Tibial nerve (tissue), 4 donors: ENCODE results near the gene NFATC1. TPM values are rescaled to one million over a fixed set of nuclear protein-coding genes. Genes with fewer than 3 reads are reported as not detected.

Source experiments
- DNase-seq, 2 donors: peaks; one replicate each; pipeline ENCODE4 v3.0.0-alpha.2; 2019; ENCODE audit warnings: low spot score in 2 of 2
- H3K27ac ChIP-seq, 4 donors: fragments of 200-600 bp; sonication (generic) in 3 of 4; one replicate each; pipeline ENCODE4 v1.5.1; 2017 to 2019; ENCODE audit warnings: mild to moderate bottlenecking in 1 of 4
- H3K27me3 ChIP-seq, 2 donors: fragments of 200-600 bp; sonication (generic) in 1 of 2; one replicate each; pipeline versions ENCODE4 v1.5.1 to v1.6.0; 2017 to 2019
- H3K36me3 ChIP-seq, 3 donors: fragments of 200-600 bp; sonication (generic); one replicate each; pipeline ENCODE4 v1.5.1; 2018 to 2019
- H3K4me1 ChIP-seq, 4 donors: fragments of 200-600 bp; sonication (generic) in 3 of 4; one replicate each; pipeline ENCODE4 v1.5.1; 2017 to 2019
- H3K4me3 ChIP-seq, 4 donors: fragments of 200-600 bp; sonication (generic) in 3 of 4; one replicate each; pipeline ENCODE4 v1.5.1; 2017 to 2019; ENCODE audit warnings: mild to moderate bottlenecking in 1 of 4, moderate library complexity in 1 of 4
- H3K9me3 ChIP-seq, 4 donors: fragments of 200-600 bp; sonication (generic) in 3 of 4; one replicate each; pipeline ENCODE4 v1.5.1; 2017 to 2019
- EP300 ChIP-seq, 2 donors: sonication (generic); formaldehyde crosslinking; IDR thresholded peaks; one replicate each; pipeline ENCODE4 v1.6.1; 2017; ENCODE audit warnings: antibody characterized with exemption in 2 of 2, mild to moderate bottlenecking in 1 of 2
- POLR2A ChIP-seq, 2 donors: fragments of 450-650 bp; IDR thresholded peaks; one replicate each; pipeline ENCODE4 v1.6.1; 2017; ENCODE audit warnings: antibody characterized with exemption in 2 of 2, mild to moderate bottlenecking in 2 of 2, moderate library complexity in 2 of 2
- WGBS, 2 donors: methylation state at CpG; one replicate each; pipeline ENCODE4 v1.1.5; 2018; 5-methylcytosine and 5-hydroxymethylcytosine counted together
- total RNA-seq, 4 donors: library from RNA; depleted of rRNA; stranded (reverse); fragments of >200 nt; gene quantifications; one replicate each; pipeline ENCODE4 v1.1.0, GENCODE V29; 2016
- TF ChIP-seq, protein P1 (sequence below), 5 experiments: fragments of 200-600 bp in 3 of 5; fragments of 450-650 bp in 2 of 5; sonication (generic) in 3 of 5; IDR thresholded peaks; one replicate each; pipeline ENCODE4 v1.5.1; 2016 to 2019; ENCODE audit warnings: antibody characterized with exemption in 5 of 5, mild to moderate bottlenecking in 3 of 5, moderate library complexity in 2 of 5

NFATC1 gene
- total RNA-seq, 4 donors from 2014 or later, result 33.7 to 48.6 (median 37.8) TPM

GRCh38 chr18:79410171-79410641 is 14.5 kb downstream of the NFATC1 start:
- DNase-seq, result no peak
- no peaks in the 10 kb centered on the region for H3K9me3 ChIP-seq
- H3K4me1 ChIP-seq, result peaks cover 0 to 40% (median 3%) of the 10 kb centered on the region in 4 donors
- H3K4me3 ChIP-seq, result no peak overlapping the region
- TF ChIP-seq POLR2A (IDR thresholded peaks at IDR 0.05) (no peak), EP300 (IDR thresholded peaks at IDR 0.05) (no peak)
- TF ChIP-seq, protein P1, sequence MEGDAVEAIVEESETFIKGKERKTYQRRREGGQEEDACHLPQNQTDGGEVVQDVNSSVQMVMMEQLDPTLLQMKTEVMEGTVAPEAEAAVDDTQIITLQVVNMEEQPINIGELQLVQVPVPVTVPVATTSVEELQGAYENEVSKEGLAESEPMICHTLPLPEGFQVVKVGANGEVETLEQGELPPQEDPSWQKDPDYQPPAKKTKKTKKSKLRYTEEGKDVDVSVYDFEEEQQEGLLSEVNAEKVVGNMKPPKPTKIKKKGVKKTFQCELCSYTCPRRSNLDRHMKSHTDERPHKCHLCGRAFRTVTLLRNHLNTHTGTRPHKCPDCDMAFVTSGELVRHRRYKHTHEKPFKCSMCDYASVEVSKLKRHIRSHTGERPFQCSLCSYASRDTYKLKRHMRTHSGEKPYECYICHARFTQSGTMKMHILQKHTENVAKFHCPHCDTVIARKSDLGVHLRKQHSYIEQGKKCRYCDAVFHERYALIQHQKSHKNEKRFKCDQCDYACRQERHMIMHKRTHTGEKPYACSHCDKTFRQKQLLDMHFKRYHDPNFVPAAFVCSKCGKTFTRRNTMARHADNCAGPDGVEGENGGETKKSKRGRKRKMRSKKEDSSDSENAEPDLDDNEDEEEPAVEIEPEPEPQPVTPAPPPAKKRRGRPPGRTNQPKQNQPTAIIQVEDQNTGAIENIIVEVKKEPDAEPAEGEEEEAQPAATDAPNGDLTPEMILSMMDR (IDR thresholded peaks at IDR 0.05), result no peak
- peaks cover 0 to 51% (median 5%) of the 10 kb centered on the region in 3 donors for H3K36me3 ChIP-seq
- no peak overlapping the region for H3K27ac ChIP-seq
- 96 to 98% methylated on average over 30 of the region's 30 CpGs for WGBS, 2 donors
- no peaks in the 10 kb centered on the region for H3K27me3 ChIP-seq

- TF ChIP-seq, protein P1 (IDR thresholded peaks at IDR 0.05), result no peak
- TF ChIP-seq POLR2A (IDR thresholded peaks at IDR 0.05), result no peak
- no peak for TF ChIP-seq EP300 (IDR thresholded peaks at IDR 0.05)
- H3K4me3 ChIP-seq, result no peak overlapping the region
- H3K27me3 ChIP-seq, result no peaks in the 10 kb centered on the region
- H3K9me3 ChIP-seq, result no peaks in the 10 kb centered on the region
- H3K27ac ChIP-seq, result peak overlapping the region in 1 of 4 donors; percentile 46
- DNase-seq, result no peak
- 96 to 97% methylated on average over 81 to 84 of the region's 84 CpGs for WGBS, 2 donors
- H3K4me1 ChIP-seq, result peaks cover 0 to 32% (median 0%) of the 10 kb centered on the region in 4 donors
- peaks cover 0 to 51% (median 5%) of the 10 kb centered on the region in 3 donors for H3K36me3 ChIP-seq
Measured at GRCh38 chr18:79410731-79411613, 15.2 kb downstream of the NFATC1 start.

DNA sequence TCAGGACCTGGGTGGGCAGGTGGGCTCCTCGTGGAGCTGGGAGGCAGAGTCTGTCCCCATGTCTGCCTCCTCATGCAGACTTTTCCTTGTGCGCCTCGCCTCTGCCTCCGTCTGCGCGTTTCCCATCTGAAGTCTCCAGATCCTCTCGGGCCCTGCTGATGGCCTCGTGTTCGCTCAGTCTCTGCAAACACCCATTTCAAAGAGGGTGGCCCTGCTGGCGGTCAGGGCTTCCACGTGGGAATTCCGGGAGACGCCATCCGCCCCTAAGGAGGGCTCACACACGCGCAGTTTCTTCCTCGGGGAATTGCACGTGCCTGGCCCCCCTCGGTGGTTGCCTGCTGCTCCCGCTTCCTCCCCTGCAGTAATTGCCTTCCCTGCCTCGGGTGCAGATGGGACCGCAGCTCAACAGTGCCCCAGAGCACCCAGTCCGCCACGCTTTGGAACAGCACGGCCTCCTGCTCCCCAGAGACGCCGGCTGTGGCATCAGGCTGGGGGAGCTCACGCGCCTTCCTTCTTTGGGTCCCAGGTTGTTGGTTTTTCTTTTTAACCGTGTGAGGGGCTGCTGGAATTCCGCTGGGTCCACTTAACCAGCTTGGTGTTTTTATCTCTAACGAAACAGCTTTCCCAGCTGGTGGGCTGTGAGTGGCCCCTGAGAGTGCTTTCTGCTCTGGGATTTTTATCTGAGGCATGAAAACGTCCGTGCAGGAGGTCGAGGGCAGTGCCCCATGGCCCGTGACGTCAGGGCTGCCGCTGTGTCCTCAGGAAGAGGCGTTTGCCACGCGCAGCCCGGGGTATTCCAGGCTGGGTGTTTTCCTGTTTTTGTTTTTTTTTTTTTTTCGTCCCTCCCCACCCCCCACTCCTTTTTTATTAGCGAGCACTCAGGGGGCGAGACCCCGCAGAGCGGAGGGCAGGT is 16.1 kb downstream of the NFATC1 start:
- Histone ChIP-seq H3K4me1 (peaks cover 0 to 23% (median 0%) of the 10 kb centered on the region in 4 donors), H3K9me3 (no peaks in the 10 kb centered on the region), H3K27me3 (no peaks in the 10 kb centered on the region), H3K36me3 (peaks cover 0 to 51% (median 5%) of the 10 kb centered on the region in 3 donors), H3K4me3 (no peak overlapping the region), H3K27ac (peak overlapping the region in 1 of 4 donors; percentile 46)
- 54 to 58% methylated on average over 47 of the region's 47 CpGs for WGBS, 2 donors
- TF ChIP-seq, protein P1 (IDR thresholded peaks at IDR 0.05), result no peak
- TF ChIP-seq POLR2A (IDR thresholded peaks at IDR 0.05), result no peak
- no peak for TF ChIP-seq EP300 (IDR thresholded peaks at IDR 0.05)
- no peak for DNase-seq

- 94% methylated on average over 16 of the region's 16 CpGs for WGBS, 2 donors
- no peaks in the 10 kb centered on the region for H3K27me3 ChIP-seq
- DNase-seq, result no peak
- TF ChIP-seq, protein P1 (IDR thresholded peaks at IDR 0.05), result no peak
- TF ChIP-seq POLR2A (IDR thresholded peaks at IDR 0.05) (no peak), EP300 (IDR thresholded peaks at IDR 0.05) (no peak)
- no peak overlapping the region for H3K27ac ChIP-seq
- H3K36me3 ChIP-seq, result peaks cover 0 to 49% (median 5%) of the 10 kb centered on the region in 3 donors
- peaks cover 0 to 22% (median 0%) of the 10 kb centered on the region in 4 donors for H3K4me1 ChIP-seq
- H3K4me3 ChIP-seq, result no peak overlapping the region
- no peaks in the 10 kb centered on the region for H3K9me3 ChIP-seq
Measured at GRCh38 chr18:79413025-79413424, 17.3 kb downstream of the NFATC1 start.
